Kidney (tissue), 14 donors: ENCODE data around the gene FLT1. TPM values are rescaled to one million over a fixed set of nuclear protein-coding genes. Genes with fewer than 3 reads are reported as not detected.

Experiments used
- DNase-seq, 5 donors: peaks; one replicate each; pipeline ENCODE4 v3.0.0-alpha.2; 2013 to 2020
- FAIRE-seq: peaks from 2 replicates; lab custom pipeline; 2012; peaks lifted over from hg19 to GRCh38; lab: Jason Lieb, UNC
- H3K27ac ChIP-seq, 2 donors: one replicate each; pipeline ENCODE4 v1.7.0; 2013; ENCODE audit warnings: low read depth in 2 of 2, low read length in 2 of 2, inconsistent platforms in 1 of 2
- H3K27me3 ChIP-seq: one replicate; pipeline ENCODE4 v1.7.1; 2013; ENCODE audit warnings: low read length, inconsistent platforms; ENCODE audit not compliant: control insufficient read depth, insufficient read depth
- H3K36me3 ChIP-seq, 3 donors: one replicate each; pipeline versions ENCODE4 v1.7.0 to v1.7.1; 2013; ENCODE audit warnings: low read length in 3 of 3, control low read depth in 1 of 3, inconsistent platforms in 1 of 3; ENCODE audit not compliant: insufficient read depth in 3 of 3, control insufficient read depth in 2 of 3
- H3K4me1 ChIP-seq, 3 donors: one replicate each; pipeline versions ENCODE4 v1.7.0 to v1.7.1; 2013; ENCODE audit warnings: low read length in 3 of 3, inconsistent platforms in 1 of 3, low read depth in 1 of 3; ENCODE audit not compliant: control insufficient read depth in 2 of 3, insufficient read depth in 2 of 3
- H3K4me3 ChIP-seq, 3 donors: one replicate each; pipeline versions ENCODE4 v1.7.0 to v1.8.1; 2013; ENCODE audit warnings: low read length in 3 of 3, control low read depth in 1 of 3, inconsistent platforms in 1 of 3
- H3K9ac ChIP-seq, 3 donors: one replicate each; pipeline versions ENCODE4 v1.7.0 to v1.7.1; 2013; ENCODE audit warnings: low read length in 3 of 3, control low read depth in 1 of 3, inconsistent platforms in 1 of 3
- H3K9me3 ChIP-seq, 3 donors: one replicate each; pipeline versions ENCODE4 v1.7.0 to v1.7.1; 2013; ENCODE audit warnings: low read length in 3 of 3, control low read depth in 1 of 3, inconsistent platforms in 1 of 3; ENCODE audit not compliant: control insufficient read depth in 2 of 3, insufficient read depth in 1 of 3
- CTCF ChIP-seq: IDR thresholded peaks from 3 replicates; pipeline ENCODE4 v1.5.1; 2012; ENCODE audit warnings: mild to moderate bottlenecking, moderate library complexity, borderline replicate concordance; ENCODE audit not compliant: insufficient read depth; ENCODE audit errors: extremely low read depth
- intact Hi-C: fragments of 100-400 bp; cut with DNase I; formaldehyde crosslinking; loops from one replicate; pipeline ENCODE4 v1.11.1; 2022
- polyA plus RNA-seq: library from polyadenylated mRNA; stranded (reverse); fragments of 350-450 nt; fragmentation: Illumina TruSeq; extraction: RNeasy Lipid Tissue Mini Kit (QIAGEN cat#74804); gene quantifications from one replicate; pipeline ENCODE4 v1.2.3, GENCODE V29; 2014; ENCODE audit warnings: low read depth, low replicate concordance; ENCODE audit not compliant: insufficient read depth
- total RNA-seq: library from RNA; stranded (reverse); fragmentation: NEBNext Ultra II Directional; extraction: Animal tissue kit (Norgen Biotek cat#: 25700); gene quantifications from one replicate; pipeline ENCODE4 v1.2.1, GENCODE V29; 2021
- donor health status: control.
- donor health status: control.
- donor health status: control.
- donor health status: control.
- donor health status: control.
- donor health status: DM: yes; HTN: yes; CAD: no.
- donor health status: Normal renal cell carcinoma (clear cell type).

FLT1 gene
- total and polyA plus RNA-seq, 2 donors from 2014 or later: 17.2 to 45.7 TPM

- H3K27ac ChIP-seq: no peak overlapping the region
- no peak for DNase-seq
- no peak overlapping the region for H3K9ac ChIP-seq
- TF ChIP-seq CTCF: no peak
- H3K27me3 ChIP-seq: no peaks in the 10 kb centered on the region
- no peak overlapping the region for H3K4me3 ChIP-seq
- intact Hi-C loops: no loop called here
- H3K9me3 ChIP-seq: no peaks in the 10 kb centered on the region
- no peaks in the 10 kb centered on the region for H3K36me3 ChIP-seq
- no peak for FAIRE-seq
- no peaks in the 10 kb centered on the region for H3K4me1 ChIP-seq
Observed at GRCh38 chr13:28385362-28385761, 109.6 kb downstream of the FLT1 start.

- no peak for FAIRE-seq
- H3K9me3 ChIP-seq: no peaks in the 10 kb centered on the region
Observed at GRCh38 chr13:28384789-28385188, 110.1 kb downstream of the FLT1 start.

GRCh38 chr13:28380319-28380718 lies 114.6 kb downstream of the FLT1 start:
- intact Hi-C loops: no loop called here
- Histone ChIP-seq H3K9me3 (no peaks in the 10 kb centered on the region), H3K27me3 (no peaks in the 10 kb centered on the region), H3K9ac (no peak overlapping the region), H3K27ac (no peak overlapping the region), H3K4me1 (no peaks in the 10 kb centered on the region), H3K4me3 (no peak overlapping the region), H3K36me3 (no peaks in the 10 kb centered on the region)
- no peak for TF ChIP-seq CTCF
- no peak for FAIRE-seq
- DNase-seq: no peak

More at GRCh38 chr13:28384789-28385188, 110.1 kb downstream of the FLT1 start:
- TF ChIP-seq CTCF: no peak
- Histone ChIP-seq H3K4me1 (no peaks in the 10 kb centered on the region), H3K36me3 (no peaks in the 10 kb centered on the region), H3K9ac (no peak overlapping the region), H3K27me3 (no peaks in the 10 kb centered on the region), H3K4me3 (no peak overlapping the region), H3K27ac (no peak overlapping the region)
- DNase-seq: no peak
- intact Hi-C loops: no loop called here
